ENCODE data around the gene NOD2. TPM values are rescaled to one million over a fixed set of nuclear protein-coding genes. Genes with fewer than 3 reads are reported as not detected.

NOD2 gene
- total RNA-seq, 1 experiment from 2014 or later, result 0.70 TPM

DNA sequence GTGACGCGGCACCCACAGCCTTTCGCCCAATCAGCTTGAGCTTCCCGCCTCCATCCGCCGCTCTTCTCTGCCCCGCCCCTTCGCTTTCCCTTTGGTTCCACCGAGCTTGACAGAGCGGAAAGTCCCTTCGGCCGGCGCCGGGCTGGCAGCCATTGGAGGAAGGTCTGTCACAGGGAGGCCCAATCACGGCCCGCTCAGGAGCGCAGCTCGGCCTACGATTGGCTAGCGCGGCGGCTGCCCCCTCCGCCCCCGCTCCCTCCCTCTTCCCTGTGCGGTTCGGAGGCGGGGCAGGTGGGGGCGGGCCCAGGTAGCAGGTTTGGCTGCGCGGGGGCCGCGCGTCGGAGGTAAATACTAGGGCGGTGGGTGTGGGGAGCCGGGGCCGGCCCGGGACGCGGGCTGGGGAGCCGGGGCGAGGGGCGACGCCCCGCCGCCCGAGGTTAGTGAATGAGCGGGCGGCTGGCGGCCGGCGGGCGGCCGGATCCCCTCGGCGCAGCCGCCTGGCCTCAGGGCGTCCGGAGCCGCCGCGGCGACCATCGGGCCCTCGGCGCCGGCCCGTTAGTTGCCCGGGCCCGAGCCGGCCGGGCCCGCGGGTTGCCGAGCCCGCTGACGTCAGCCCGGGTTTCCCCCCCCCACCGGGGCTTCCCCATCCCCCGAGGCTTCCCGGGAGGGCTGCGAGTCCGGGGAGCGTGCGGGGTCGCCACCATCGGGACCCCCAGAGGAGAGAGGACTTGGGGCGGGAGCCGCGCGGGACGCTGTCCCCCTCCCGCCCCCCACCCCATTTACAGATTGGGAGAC lies 48.6 kb downstream of the NOD2 start, which contains the start of gene CYLD:
Gene CYLD, plus strand, starts transcription at position 306 of the 795 bp plus-strand sequence. CDS start 7,613 bp downstream, outside the sequence.
- Histone ChIP-seq H2AFZ (peak within 1 kb of the TSS; percentile 95), H3K27me3 (ENCODE audit: insufficient read depth, low read depth) (no peaks in the 10 kb centered on the region; the same call in 1 of the 2 replicates), H3K27ac (peak within 1 kb of the TSS; percentile 29; the same call in 1 of the 2 replicates), H3K4me1 (replicated peaks; ENCODE audit: insufficient read depth) (peaks cover 34% of the 10 kb centered on the region), H3K9me3 (ENCODE audit: insufficient read depth, low read depth) (no peaks in the 10 kb centered on the region), H3F3A (ENCODE audit: insufficient read depth, low read depth) (peaks cover 24% of the 10 kb centered on the region), H3K4me3 (peak within 1 kb of the TSS; percentile 89), H4K20me1 (ENCODE audit: insufficient read depth) (no peaks in the 10 kb centered on the region), H3K9me2 (ENCODE audit: insufficient read depth) (no peaks in the 10 kb centered on the region; the same call in 1 of the 2 replicates), H3K36me3 (ENCODE audit: low read depth) (no peaks in the 10 kb centered on the region), H3K4me2 (peak within 1 kb of the TSS; percentile 92), H3K79me2 (ENCODE audit: low read depth) (no peaks in the 10 kb centered on the region)
- peak; percentile 97 to 99 for DNase-seq
- CTCF ChIA-PET, result interaction anchor here (0.7 kb wide), 1 partner anchor 64 kb away, joined by 4 read pairs; no protein-coding TSS in a partner anchor
- no TSS peak for BruUV-seq (replicated peaks)
- intact Hi-C loops (cut with micrococcal nuclease; ENCODE audit: unreplicated experiment), result loop anchor here (1.0 to 10.0 kb wide), 2 partner anchors 23 to 197 kb away; partner anchors contain the start of gene NKD1
- POLR2A ChIA-PET (ENCODE audit: unreplicated experiment), result interaction anchor here (0.6 to 0.8 kb wide), 5 partner anchors 23 to 590 kb away, joined by 3 to 9 read pairs (median 3); no protein-coding TSS in a partner anchor
- TF ChIP-seq EZH2 (IDR thresholded peaks at IDR 0.05; ENCODE audit: low read depth), result no peak
- TF ChIP-seq, protein P1, sequence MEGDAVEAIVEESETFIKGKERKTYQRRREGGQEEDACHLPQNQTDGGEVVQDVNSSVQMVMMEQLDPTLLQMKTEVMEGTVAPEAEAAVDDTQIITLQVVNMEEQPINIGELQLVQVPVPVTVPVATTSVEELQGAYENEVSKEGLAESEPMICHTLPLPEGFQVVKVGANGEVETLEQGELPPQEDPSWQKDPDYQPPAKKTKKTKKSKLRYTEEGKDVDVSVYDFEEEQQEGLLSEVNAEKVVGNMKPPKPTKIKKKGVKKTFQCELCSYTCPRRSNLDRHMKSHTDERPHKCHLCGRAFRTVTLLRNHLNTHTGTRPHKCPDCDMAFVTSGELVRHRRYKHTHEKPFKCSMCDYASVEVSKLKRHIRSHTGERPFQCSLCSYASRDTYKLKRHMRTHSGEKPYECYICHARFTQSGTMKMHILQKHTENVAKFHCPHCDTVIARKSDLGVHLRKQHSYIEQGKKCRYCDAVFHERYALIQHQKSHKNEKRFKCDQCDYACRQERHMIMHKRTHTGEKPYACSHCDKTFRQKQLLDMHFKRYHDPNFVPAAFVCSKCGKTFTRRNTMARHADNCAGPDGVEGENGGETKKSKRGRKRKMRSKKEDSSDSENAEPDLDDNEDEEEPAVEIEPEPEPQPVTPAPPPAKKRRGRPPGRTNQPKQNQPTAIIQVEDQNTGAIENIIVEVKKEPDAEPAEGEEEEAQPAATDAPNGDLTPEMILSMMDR (conservative IDR thresholded peaks at IDR 0.05), result no peak

DNA sequence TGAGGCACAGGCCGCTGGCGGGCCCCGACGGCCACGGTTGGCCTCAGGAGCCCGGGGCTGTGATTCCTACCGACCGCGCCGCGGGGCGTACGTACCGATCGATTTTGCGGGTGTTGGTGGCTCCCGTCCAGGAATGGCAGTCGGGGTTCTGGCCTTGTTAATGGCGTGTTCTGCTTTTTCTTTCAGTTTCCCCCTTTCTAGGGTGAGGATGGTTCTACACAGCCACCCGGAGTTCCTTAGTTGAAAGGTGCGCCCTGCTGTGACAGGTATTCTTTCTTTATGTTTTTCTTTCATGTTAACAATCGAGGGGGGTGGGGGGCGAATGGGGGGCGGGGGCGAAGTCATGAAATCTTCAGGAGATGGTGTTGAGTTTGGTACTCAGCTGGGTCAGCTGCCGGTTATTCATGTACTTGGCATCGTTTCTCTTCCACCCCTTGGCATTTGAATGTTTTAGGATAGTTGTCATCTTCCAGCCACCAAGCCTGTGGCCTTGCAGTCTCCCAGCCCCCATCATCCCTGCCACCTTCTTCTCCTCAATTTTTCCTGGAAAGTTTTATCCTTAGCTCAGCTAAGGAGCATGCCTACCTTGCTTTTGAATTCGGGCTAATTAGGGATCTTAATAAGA lies 49.3 kb downstream of the NOD2 start:
- no TSS peak for BruUV-seq (replicated peaks)

More for the DNA sequence above, 49.3 kb downstream of the NOD2 start:
- TF ChIP-seq, protein P1 (conservative IDR thresholded peaks at IDR 0.05), result no peak
- TF ChIP-seq EZH2 (IDR thresholded peaks at IDR 0.05; ENCODE audit: low read depth), result no peak
- Histone ChIP-seq H3K27ac (no peak overlapping the region), H2AFZ (peak overlapping the region; percentile 95), H3K4me1 (replicated peaks; ENCODE audit: insufficient read depth) (peaks cover 34% of the 10 kb centered on the region), H3K9me3 (ENCODE audit: insufficient read depth, low read depth) (no peaks in the 10 kb centered on the region), H3K9me2 (ENCODE audit: insufficient read depth) (no peaks in the 10 kb centered on the region; the same call in 1 of the 2 replicates), H3K79me2 (ENCODE audit: low read depth) (no peaks in the 10 kb centered on the region), H3K27me3 (ENCODE audit: insufficient read depth, low read depth) (no peaks in the 10 kb centered on the region; the same call in 1 of the 2 replicates), H3F3A (ENCODE audit: insufficient read depth, low read depth) (peaks cover 24% of the 10 kb centered on the region), H3K36me3 (ENCODE audit: low read depth) (no peaks in the 10 kb centered on the region), H4K20me1 (ENCODE audit: insufficient read depth) (no peaks in the 10 kb centered on the region), H3K4me3 (peak overlapping the region; percentile 89), H3K4me2 (peak overlapping the region; percentile 92)
- DNase-seq, result no peak
- POLR2A ChIA-PET (ENCODE audit: unreplicated experiment), result no interaction called here
- CTCF ChIA-PET, result no interaction called here
- intact Hi-C loops (cut with micrococcal nuclease; ENCODE audit: unreplicated experiment), result loop anchor here (10.0 kb wide), 1 partner anchor 198 kb away; the partner anchor contains the start of gene NKD1
